GM19099 (cell line): Measurements from ENCODE around the gene CSF2.

ENCODE experiments used
- POLR2A ChIP-seq: IDR thresholded peaks from 3 replicates; pipeline ENCODE4 v1.6.1; 2011; ENCODE audit warnings: low read depth; ENCODE audit not compliant: insufficient read length; ENCODE audit errors: extremely low read depth

The CSF2 gene

GRCh38 chr5:132050136-132050535, 23.5 kb upstream of the CSF2 start:
- no peak for TF ChIP-seq POLR2A

- TF ChIP-seq POLR2A = no peak
Observed at GRCh38 chr5:132050661-132051552, 22.7 kb upstream of the CSF2 start.

DNA sequence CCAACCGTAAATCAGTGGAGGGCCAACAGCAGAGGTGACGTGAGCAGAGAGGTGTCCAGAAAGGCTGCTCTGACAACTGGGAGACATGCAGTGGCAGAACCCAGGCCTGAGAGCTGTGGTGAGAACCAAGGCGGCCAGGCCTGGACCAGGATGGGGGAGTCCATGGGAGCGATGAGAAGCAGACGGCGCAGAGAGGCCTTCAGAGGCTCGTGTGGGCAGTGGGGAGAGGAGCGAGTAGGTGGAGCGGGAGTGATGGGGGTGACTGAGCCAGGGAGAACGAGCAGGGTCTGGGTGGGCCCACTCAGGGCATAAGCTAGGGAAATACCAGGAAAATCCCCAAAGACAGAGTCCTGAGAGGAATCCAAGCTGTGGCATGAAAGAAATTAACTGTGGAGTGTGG, 21.1 kb upstream of the CSF2 start:
- TF ChIP-seq POLR2A = no peak

DNA sequence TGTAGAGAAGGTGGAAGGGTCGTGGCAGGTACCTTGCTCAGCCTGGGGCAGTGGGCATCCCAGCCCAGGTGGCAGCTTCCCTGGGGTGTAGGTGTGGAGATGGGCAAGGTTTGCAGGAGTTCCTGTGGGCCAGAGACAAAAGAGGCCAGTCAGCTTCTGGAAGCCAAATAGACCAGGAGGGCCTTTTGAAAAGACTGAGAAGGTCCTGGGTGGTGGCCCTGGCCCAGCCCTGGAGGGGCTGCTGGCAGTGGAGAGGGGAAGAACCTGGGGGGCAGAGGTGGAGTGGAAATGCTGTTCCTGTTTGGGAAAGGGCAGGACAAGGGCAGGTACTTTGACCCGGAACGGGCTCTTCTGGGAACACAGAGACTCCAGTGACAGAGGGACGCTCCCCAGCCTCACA, 20.1 kb upstream of the CSF2 start:
- no peak for TF ChIP-seq POLR2A

DNA sequence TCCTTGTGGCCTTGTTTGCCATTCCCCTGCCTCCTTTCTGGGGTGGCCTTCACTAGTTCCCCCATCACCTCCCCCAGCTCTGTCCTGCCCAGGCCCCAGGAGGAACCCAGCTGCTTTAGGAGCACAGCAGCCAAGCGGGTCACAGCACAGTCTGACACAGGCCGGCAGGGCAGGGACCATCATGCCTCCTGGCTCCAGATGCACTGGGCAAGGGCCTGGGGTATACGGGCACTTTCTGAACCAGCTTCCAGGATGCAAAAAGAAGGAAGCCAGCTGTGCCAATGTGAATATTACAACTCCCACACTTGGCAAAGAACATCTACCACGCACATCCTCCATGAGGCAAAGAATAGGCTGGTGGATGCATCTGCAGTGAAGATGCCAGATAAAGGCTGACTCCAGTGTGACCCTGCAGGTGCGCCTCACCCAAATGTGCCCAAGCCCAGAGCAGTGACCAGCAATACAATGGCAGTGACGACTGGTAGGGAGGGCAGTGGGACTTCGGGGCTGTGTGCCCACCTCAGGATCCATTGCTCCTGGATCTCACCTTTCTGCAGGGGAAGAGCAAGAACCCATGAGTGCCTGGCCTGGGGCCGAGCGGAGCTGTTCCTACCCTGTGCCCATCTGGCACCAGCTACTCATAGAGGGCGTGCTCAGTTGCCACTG, 19.4 kb upstream of the CSF2 start:
- TF ChIP-seq POLR2A = no peak

DNA sequence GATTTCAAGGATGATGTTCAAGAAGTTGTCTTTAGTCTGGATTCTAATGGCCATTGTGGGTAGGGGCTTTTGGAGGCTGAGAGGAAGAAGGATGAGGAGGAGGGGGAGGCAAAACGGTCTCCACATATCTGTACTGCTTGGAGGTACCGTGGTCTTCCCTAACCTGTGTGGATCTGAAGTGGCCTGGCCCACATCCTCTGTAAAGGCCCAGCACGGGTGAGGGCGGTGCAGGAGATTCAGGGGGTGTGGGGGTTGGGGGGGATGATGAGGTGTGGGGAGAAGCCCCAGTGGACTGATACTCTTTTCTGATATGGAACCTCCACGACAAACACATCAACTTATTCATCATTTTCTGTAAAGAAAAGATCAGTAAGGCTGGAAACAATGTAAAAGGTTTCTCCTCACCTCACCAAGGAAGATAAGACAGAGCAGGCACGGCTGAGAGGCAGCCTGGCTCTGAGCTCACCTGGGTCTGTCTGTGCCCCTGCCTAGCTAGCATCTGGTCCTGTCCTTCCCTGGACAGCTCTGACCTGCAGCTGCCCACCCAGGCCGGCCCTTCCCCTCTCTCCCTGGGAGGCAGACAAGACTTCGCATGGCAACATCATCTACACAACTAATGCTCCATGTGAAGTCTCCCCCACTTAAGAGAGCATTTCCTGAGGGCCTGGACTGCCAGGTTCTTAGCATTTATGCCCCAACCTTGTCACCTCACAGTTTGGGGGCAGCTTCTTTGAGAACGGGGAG, 18.7 kb upstream of the CSF2 start:
- TF ChIP-seq POLR2A = no peak

- TF ChIP-seq POLR2A = no peak
Observed at GRCh38 chr5:132055441-132055807, 18.2 kb upstream of the CSF2 start.

DNA sequence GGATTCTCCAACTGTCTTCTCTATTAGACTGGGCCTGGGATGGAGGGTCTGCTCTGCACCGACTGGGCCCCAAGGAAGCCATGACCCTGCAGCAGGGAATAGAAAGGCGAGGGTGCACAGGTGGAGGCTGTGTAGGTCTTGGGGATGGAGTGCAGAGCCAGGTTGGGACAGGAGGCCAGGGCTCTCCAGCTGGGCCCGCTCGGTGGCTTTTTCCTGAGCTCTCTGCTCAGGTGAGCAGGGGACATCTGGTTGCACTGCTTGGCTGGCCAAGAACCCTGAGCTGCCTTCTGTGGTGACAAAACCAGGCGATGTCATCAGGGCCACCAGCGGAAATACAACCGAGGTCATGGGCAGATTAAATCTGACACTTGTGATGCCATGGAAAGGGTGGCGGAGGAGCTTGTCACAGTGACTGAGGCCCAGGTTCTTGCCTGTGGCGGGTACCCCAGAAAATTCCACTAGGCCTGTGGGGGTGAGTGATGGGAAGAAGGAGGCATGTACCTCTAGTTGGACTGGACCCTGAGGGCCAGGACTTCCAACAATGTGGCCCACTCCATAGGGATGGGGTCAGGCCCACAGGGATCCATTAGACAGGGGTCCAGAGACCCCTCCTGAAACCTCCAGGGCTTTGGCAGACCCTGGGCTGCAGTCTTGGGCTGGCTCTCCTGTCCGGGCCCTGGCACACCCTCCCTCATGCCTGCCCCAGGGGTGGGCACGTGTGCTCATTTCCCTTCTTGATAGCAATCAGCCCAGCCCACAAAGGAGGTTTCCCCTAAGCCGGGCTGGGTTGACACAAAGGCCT, 17.6 kb upstream of the CSF2 start:
- no peak for TF ChIP-seq POLR2A

DNA sequence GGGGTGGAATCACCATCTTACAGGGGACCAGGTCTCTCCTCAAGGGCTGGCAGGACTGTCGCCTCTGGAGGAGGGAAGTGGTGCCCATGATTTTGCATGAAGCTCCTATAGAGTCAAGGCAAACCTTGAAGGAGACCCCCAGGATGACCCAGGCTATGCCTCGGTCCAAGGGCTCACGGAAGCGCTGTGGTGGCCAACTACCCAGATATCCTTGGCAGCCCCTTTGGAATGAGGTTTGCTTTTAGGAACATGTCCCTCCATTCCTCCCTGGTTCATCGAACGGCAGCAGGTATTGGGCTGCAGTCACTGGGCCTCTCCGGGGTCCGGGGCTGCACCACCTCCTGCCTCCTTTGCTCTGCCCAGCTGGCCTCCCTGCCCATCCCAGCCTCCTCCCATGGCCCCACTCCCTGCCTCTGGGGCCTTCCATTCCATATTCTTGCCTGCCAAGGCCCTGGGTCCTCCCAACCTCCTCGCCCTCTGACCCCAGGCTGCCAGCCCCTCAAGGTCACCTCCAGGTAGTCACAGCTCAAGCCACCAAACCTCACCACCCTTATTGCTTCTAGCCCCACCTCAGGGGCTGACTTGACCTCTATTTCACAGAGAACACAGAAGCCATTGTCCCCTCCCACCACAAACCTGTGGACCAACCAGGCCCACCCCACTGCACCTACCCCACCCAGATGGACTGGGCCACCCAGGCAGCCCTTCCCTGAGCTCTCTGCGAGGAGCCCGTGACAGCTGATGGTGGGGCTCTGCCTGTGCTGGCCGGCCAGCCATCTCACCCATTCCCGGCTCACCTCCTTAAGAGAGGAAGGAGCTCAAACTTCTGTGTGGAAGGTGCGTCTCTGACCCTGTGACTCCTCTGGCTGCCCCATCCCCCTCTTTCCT, 16.7 kb upstream of the CSF2 start:
- TF ChIP-seq POLR2A = no peak

GRCh38 chr5:132057498-132058255, 15.9 kb upstream of the CSF2 start:
- TF ChIP-seq POLR2A = no peak

DNA sequence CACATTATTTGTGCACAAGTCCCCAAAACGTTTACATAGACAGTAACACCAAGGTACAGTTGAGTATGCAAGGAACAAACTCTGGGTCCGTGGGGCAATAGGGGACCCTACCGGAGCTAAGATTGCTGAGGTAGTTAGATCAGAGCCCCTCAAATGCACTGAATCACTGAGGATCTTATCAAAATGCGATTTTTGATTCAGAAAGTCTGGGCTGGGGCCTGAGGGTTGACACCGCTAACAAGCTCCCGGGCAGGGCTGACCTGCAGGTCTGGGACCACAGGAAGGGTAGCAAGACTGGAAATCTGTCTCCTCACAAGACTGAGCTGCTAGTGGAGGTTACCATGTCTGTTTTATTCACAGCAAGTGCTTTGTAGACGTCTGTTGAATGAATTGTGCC, 14.9 kb upstream of the CSF2 start:
- no peak for TF ChIP-seq POLR2A

- TF ChIP-seq POLR2A = no peak
Observed at GRCh38 chr5:132059043-132059695, 14.4 kb upstream of the CSF2 start.
